HG03039 (cell line): ENCODE data around the gene AP3D1.
"Not testable (repeated sequence)": the region's sequence is repeated elsewhere in the genome, so short reads cannot be mapped to it uniquely, and the experiment has no call there.

Source experiments
- ATAC-seq: cut with Tn5 transposase; IDR thresholded peaks from one replicate; pipeline ENCODE4 v1.9.1; 2021; ENCODE audit warnings: mild to moderate bottlenecking, moderate library complexity; ENCODE audit not compliant: unreplicated experiment

The AP3D1 gene

GRCh38 chr19:2129892-2130770 is 21.2 kb downstream of the AP3D1 start:
- no peak for ATAC-seq

GRCh38 chr19:2129486-2129885 is 21.9 kb downstream of the AP3D1 start:
- no peak for ATAC-seq

GRCh38 chr19:2129022-2129421 is 22.3 kb downstream of the AP3D1 start:
- no peak for ATAC-seq

GRCh38 chr19:2128252-2128651 is 23.1 kb downstream of the AP3D1 start:
- ATAC-seq: not testable (repeated sequence)

GRCh38 chr19:2127758-2128157 is 23.6 kb downstream of the AP3D1 start:
- no peak for ATAC-seq

- ATAC-seq: no peak
These were observed 24.4 kb downstream of the AP3D1 start for GRCh38 chr19:2126879-2127518.

GRCh38 chr19:2123682-2124387 is 27.5 kb downstream of the AP3D1 start:
- no peak for ATAC-seq

- no peak for ATAC-seq
These were observed 28.4 kb downstream of the AP3D1 start for GRCh38 chr19:2122982-2123381.

- no peak for ATAC-seq
These were observed 29.1 kb downstream of the AP3D1 start for GRCh38 chr19:2122251-2122650.

- ATAC-seq: no peak
These were observed 29.8 kb downstream of the AP3D1 start for GRCh38 chr19:2121416-2122051.

GRCh38 chr19:2120821-2121220 is 30.5 kb downstream of the AP3D1 start:
- no peak for ATAC-seq

GRCh38 chr19:2119921-2120785 is 31.2 kb downstream of the AP3D1 start:
- ATAC-seq: no peak

GRCh38 chr19:2118438-2118837 is 32.9 kb downstream of the AP3D1 start:
- ATAC-seq: no peak

- no peak for ATAC-seq
These were observed 34.0 kb downstream of the AP3D1 start for GRCh38 chr19:2117215-2117960.

- no peak for ATAC-seq
These were observed 34.9 kb downstream of the AP3D1 start for GRCh38 chr19:2116507-2116906.

GRCh38 chr19:2115911-2116426 is 35.4 kb downstream of the AP3D1 start:
- no peak for ATAC-seq

GRCh38 chr19:2115324-2115723 is 36.0 kb downstream of the AP3D1 start:
- no peak for ATAC-seq

GRCh38 chr19:2114821-2115220 is 36.5 kb downstream of the AP3D1 start:
- ATAC-seq: no peak

- ATAC-seq: no peak
These were observed 37.1 kb downstream of the AP3D1 start for GRCh38 chr19:2114218-2114617.
